K562 (cell line): ENCODE measurements around the gene KIF23. TPM values are rescaled to one million over a fixed set of nuclear protein-coding genes. Genes with fewer than 3 reads are reported as not detected.
A peak's percentile ranks its signal among the peaks of the same experiment; 100 is the strongest.

Experiments used
- ARID1B ChIP-seq: fragments of 450-650 bp; IDR thresholded peaks from 2 replicates; pipeline ENCODE4 v1.6.1; 2016; ENCODE audit warnings: antibody characterized with exemption, mild to moderate bottlenecking, inconsistent platforms
- BHLHE40 ChIP-seq: IDR thresholded peaks from 2 replicates; pipeline ENCODE4 v1.6.1; 2011; ENCODE audit warnings: low read length, improper control_type of control experiment
- CBX2 ChIP-seq: fragments of 200-600 bp; sonication (generic); IDR thresholded peaks from one replicate; pipeline ENCODE4 v1.6.1; 2012; ENCODE audit warnings: mild to moderate bottlenecking, low read length, inconsistent platforms; ENCODE audit not compliant: insufficient read depth, poor library complexity, severe bottlenecking
- CBX3 ChIP-seq, 2 experiments: IDR thresholded peaks; 1 replicate in 1 of 2; 2 replicates in 1 of 2; pipeline ENCODE4 v1.6.1; 2012; ENCODE audit warnings: inconsistent platforms in 2 of 2, low read length in 2 of 2, borderline replicate concordance in 1 of 2, control low read depth in 1 of 2
- CEBPZ ChIP-seq: fragments of 150-350 bp; IDR thresholded peaks from 2 replicates; pipeline ENCODE4 v1.6.1; 2014; ENCODE audit warnings: low read depth, mild to moderate bottlenecking, low read length, borderline replicate concordance
- CGGBP1 ChIP-seq: fragments of 250-450 bp; sonication (Bioruptor Pico); IDR thresholded peaks from 2 replicates; pipeline ENCODE4 v1.9.0; 2021; ENCODE audit warnings: mild to moderate bottlenecking
- CREBBP ChIP-seq: IDR thresholded peaks from one replicate; pipeline ENCODE4 v1.6.1; 2012; ENCODE audit warnings: low read depth, mild to moderate bottlenecking, control low read depth, inconsistent platforms, low read length
- FOSL1 ChIP-seq: fragments of 200-800 bp; sonication (Bioruptor generic); conservative IDR thresholded peaks from 2 replicates; pipeline ENCODE4 v1.6.1; 2016; ENCODE audit warnings: missing genetic modification characterization, missing compliant biosample characterization
- FOXA3 ChIP-seq, 2 experiments: fragments of 450-650 bp in 1 of 2; sonication (generic) in 1 of 2; formaldehyde crosslinking; IDR thresholded peaks in 1 of 2; conservative IDR thresholded peaks in 1 of 2; 2 replicates each; pipeline versions ENCODE4 v1.4.0 to v1.8.0; 2020 to 2022; ENCODE audit warnings: mild to moderate bottlenecking in 2 of 2, missing genetic modification reagents in 1 of 2
- LCOR ChIP-seq: sonication (generic); formaldehyde crosslinking; IDR thresholded peaks from 2 replicates; pipeline ENCODE4 v1.8.0; 2022; ENCODE audit warnings: mild to moderate bottlenecking, missing genetic modification reagents
- MECOM ChIP-seq: fragments of 250-450 bp; sonication (Bioruptor Pico); IDR thresholded peaks from 2 replicates; pipeline ENCODE4 v1.8.0; 2022; ENCODE audit warnings: inconsistent platforms
- MLX ChIP-seq, 2 experiments: fragments of 450-650 bp in 1 of 2; sonication (generic) in 1 of 2; formaldehyde crosslinking; conservative IDR thresholded peaks; 2 replicates each; pipeline versions ENCODE4 v1.4.0 to v1.8.1; 2020 to 2022; ENCODE audit warnings: mild to moderate bottlenecking in 1 of 2, missing genetic modification reagents in 1 of 2
- PHB ChIP-seq: fragments of 250-450 bp; sonication (Bioruptor Pico); IDR thresholded peaks from 2 replicates; pipeline ENCODE4 v1.5.0; 2021
- SNAPC5 ChIP-seq: fragments of 250-450 bp; sonication (Bioruptor Pico); IDR thresholded peaks from 2 replicates; pipeline ENCODE4 v1.8.0; 2021; ENCODE audit warnings: moderate library complexity, mild to moderate bottlenecking, inconsistent platforms
- STAT5B ChIP-seq: fragments of 250-450 bp; sonication (Bioruptor Pico); IDR thresholded peaks from 2 replicates; pipeline ENCODE4 v1.8.0; 2021; ENCODE audit warnings: mild to moderate bottlenecking, inconsistent platforms
- TCF15 ChIP-seq: fragments of 250-450 bp; sonication (Bioruptor Pico); IDR thresholded peaks from 2 replicates; pipeline ENCODE4 v1.8.0; 2022; ENCODE audit warnings: moderate library complexity, mild to moderate bottlenecking, inconsistent platforms
- WHSC1 ChIP-seq: IDR thresholded peaks from one replicate; pipeline ENCODE4 v1.6.1; 2012; ENCODE audit warnings: low read length, control low read depth, inconsistent platforms
- ZNF512 ChIP-seq: IDR thresholded peaks from 2 replicates; pipeline ENCODE4 v1.6.1; 2016; ENCODE audit warnings: missing genetic modification characterization, missing compliant biosample characterization
- ZNF655 ChIP-seq: fragments of 250-450 bp; sonication (Bioruptor Pico); IDR thresholded peaks from 2 replicates; pipeline ENCODE4 v1.5.0; 2021
- polyA plus RNA-seq, 8 experiments: library from polyadenylated mRNA; depleted of rRNA in 4 of 8; stranded (reverse) in 5 of 8; unstranded in 3 of 8; fragments of >200 nt; fragmentation: Nextera tagmentation in 2 of 8; fragmentation: Illumina TruSeq in 1 of 8; extraction: Ambion mirVana in 2 of 8; extraction: Trizol in 1 of 8; gene quantifications; 2 replicates each; pipeline versions ENCODE4 v1.2.1 to v1.2.3, GENCODE V29; 2011 to 2014; ENCODE audit warnings: inconsistent platforms in 1 of 8, missing spikeins in 1 of 8
- total RNA-seq, 7 experiments: library from RNA; depleted of rRNA in 6 of 7; stranded (reverse); fragments of >200 nt in 6 of 7; fragmentation: Illumina TruSeq in 2 of 7; extraction: Trizol in 2 of 7; gene quantifications; 2 replicates each; pipeline versions ENCODE4 v1.2.1 to v1.2.3, GENCODE V29; 2011 to 2021; ENCODE audit warnings: low replicate concordance in 1 of 7

KIF23 gene
- total and polyA plus RNA-seq, 9 of the 15 experiments (the other 6 are each of a cell fraction or from before 2014, with no cell fraction given): 29.4 to 58.2 (median 41.9) TPM

GRCh38 chr15:69413822-69414700, at the start of gene KIF23 (continued):
- no peak for TF ChIP-seq CREBBP
- no peak for TF ChIP-seq TCF15 (CRISPR knock-in tag)
- no peak for TF ChIP-seq CGGBP1 (CRISPR knock-in tag)
- TF ChIP-seq PHB: no peak
- TF ChIP-seq BHLHE40: peak; percentile 83
- no peak for TF ChIP-seq MECOM (CRISPR knock-in tag)
- TF ChIP-seq CBX2: no peak
- no peak for TF ChIP-seq CEBPZ
- peak in 1 of 2 experiments; percentile 40; a peak in 1 of 3 replicates for TF ChIP-seq CBX3 (IDR thresholded peaks at IDR 0.05; ENCODE audit: borderline replicate concordance in 1 of 2, low read length in 2 of 2)
- no peak for TF ChIP-seq FOXA3 (CRISPR knock-in tag; conservative IDR thresholded peaks at IDR 0.05 in 1 of 2, IDR thresholded peaks at IDR 0.05 in 1 of 2)
- no peak for TF ChIP-seq MLX (CRISPR knock-in tag; conservative IDR thresholded peaks at IDR 0.05)
- TF ChIP-seq STAT5B (CRISPR knock-in tag): no peak
- TF ChIP-seq WHSC1: no peak
- 0 out of 2 replicates have a peak, but pooled peaks have one; percentile 51 for TF ChIP-seq LCOR
- no peak for TF ChIP-seq ZNF655 (CRISPR knock-in tag)
- TF ChIP-seq FOSL1: no peak
- TF ChIP-seq ARID1B: no peak
- no peak for TF ChIP-seq SNAPC5 (CRISPR knock-in tag)
- no peak for TF ChIP-seq ZNF512
